ENCODE measurements around the gene RBM20. TPM values are rescaled to one million over a fixed set of nuclear protein-coding genes. Genes with fewer than 3 reads are reported as not detected.

The RBM20 gene
- total and polyA plus RNA-seq, 2 donors from 2014 or later: 0.88 to 2.1 TPM

- no peak for TF ChIP-seq CTCF (IDR thresholded peaks at IDR 0.05; ENCODE audit: borderline replicate concordance, extremely low read depth, insufficient read depth)
- H3K9ac ChIP-seq (ENCODE audit: low read length in 3 of 3): peak overlapping the region in 1 of 3 donors; percentile 30
- H3K4me3 ChIP-seq (ENCODE audit: low read length in 3 of 3): peak overlapping the region in 1 of 3 donors; percentile 38
- DNase-seq: no peak
- no peaks in the 10 kb centered on the region for H3K9me3 ChIP-seq (ENCODE audit: control insufficient read depth in 2 of 3, insufficient read depth in 1 of 3, low read length in 3 of 3)
- no peaks in the 10 kb centered on the region for H3K36me3 ChIP-seq (ENCODE audit: control insufficient read depth in 2 of 3, insufficient read depth in 3 of 3, low read length in 3 of 3)
- H3K4me1 ChIP-seq (ENCODE audit: control insufficient read depth in 2 of 3, insufficient read depth in 2 of 3, low read depth in 1 of 3, low read length in 3 of 3): peaks cover 0 to 19% (median 0%) of the 10 kb centered on the region in 3 donors
- FAIRE-seq: no peak
- H3K27me3 ChIP-seq (ENCODE audit: control insufficient read depth, insufficient read depth, low read length): no peaks in the 10 kb centered on the region
- intact Hi-C loops (cut with DNase I): no loop called here
- H3K27ac ChIP-seq (ENCODE audit: low read depth in 2 of 2, low read length in 2 of 2): no peak overlapping the region
Measured at GRCh38 chr10:110792476-110793125, 148.5 kb downstream of the RBM20 start.

GRCh38 chr10:110793128-110793812 is 149.1 kb downstream of the RBM20 start:
- Histone ChIP-seq H3K36me3 (ENCODE audit: control insufficient read depth in 2 of 3, insufficient read depth in 3 of 3, low read length in 3 of 3) (no peaks in the 10 kb centered on the region), H3K27ac (ENCODE audit: low read depth in 2 of 2, low read length in 2 of 2) (peak overlapping the region; percentile 8 to 9), H3K4me3 (ENCODE audit: low read length in 3 of 3) (peak overlapping the region in 2 of 3 donors; percentile 38 to 40), H3K9ac (ENCODE audit: low read length in 3 of 3) (peak overlapping the region in 1 of 3 donors; percentile 30), H3K27me3 (ENCODE audit: control insufficient read depth, insufficient read depth, low read length) (no peaks in the 10 kb centered on the region), H3K4me1 (ENCODE audit: control insufficient read depth in 2 of 3, insufficient read depth in 2 of 3, low read depth in 1 of 3, low read length in 3 of 3) (peaks cover 0 to 19% (median 0%) of the 10 kb centered on the region in 3 donors), H3K9me3 (ENCODE audit: control insufficient read depth in 2 of 3, insufficient read depth in 1 of 3, low read length in 3 of 3) (no peaks in the 10 kb centered on the region)
- FAIRE-seq (peak; percentile 75), DNase-seq (peak in 1 of 5 donors; percentile 39)
- TF ChIP-seq CTCF (IDR thresholded peaks at IDR 0.05; ENCODE audit: borderline replicate concordance, extremely low read depth, insufficient read depth): no peak
- intact Hi-C loops (cut with DNase I): no loop called here

- intact Hi-C loops (cut with DNase I): no loop called here
- no peaks in the 10 kb centered on the region for H3K27me3 ChIP-seq (ENCODE audit: control insufficient read depth, insufficient read depth, low read length)
- DNase-seq: no peak
- no peaks in the 10 kb centered on the region for H3K9me3 ChIP-seq (ENCODE audit: control insufficient read depth in 2 of 3, insufficient read depth in 1 of 3, low read length in 3 of 3)
- H3K27ac ChIP-seq (ENCODE audit: low read depth in 2 of 2, low read length in 2 of 2): peak overlapping the region in 1 of 2 donors; percentile 3
- peak overlapping the region in 1 of 3 donors; percentile 38 for H3K4me3 ChIP-seq (ENCODE audit: low read length in 3 of 3)
- H3K9ac ChIP-seq (ENCODE audit: low read length in 3 of 3): no peak overlapping the region
- peaks cover 0 to 19% (median 0%) of the 10 kb centered on the region in 3 donors for H3K4me1 ChIP-seq (ENCODE audit: control insufficient read depth in 2 of 3, insufficient read depth in 2 of 3, low read depth in 1 of 3, low read length in 3 of 3)
- FAIRE-seq: no peak
- TF ChIP-seq CTCF (IDR thresholded peaks at IDR 0.05; ENCODE audit: borderline replicate concordance, extremely low read depth, insufficient read depth): no peak
- no peaks in the 10 kb centered on the region for H3K36me3 ChIP-seq (ENCODE audit: control insufficient read depth in 2 of 3, insufficient read depth in 3 of 3, low read length in 3 of 3)
Measured at GRCh38 chr10:110793886-110794285, 149.8 kb downstream of the RBM20 start.
